ENCODE results near the gene SNX20. TPM values are rescaled to one million over a fixed set of nuclear protein-coding genes. Genes with fewer than 3 reads are reported as not detected.

Gene SNX20
- total RNA-seq, 1 experiment from 2014 or later, result not detected

DNA sequence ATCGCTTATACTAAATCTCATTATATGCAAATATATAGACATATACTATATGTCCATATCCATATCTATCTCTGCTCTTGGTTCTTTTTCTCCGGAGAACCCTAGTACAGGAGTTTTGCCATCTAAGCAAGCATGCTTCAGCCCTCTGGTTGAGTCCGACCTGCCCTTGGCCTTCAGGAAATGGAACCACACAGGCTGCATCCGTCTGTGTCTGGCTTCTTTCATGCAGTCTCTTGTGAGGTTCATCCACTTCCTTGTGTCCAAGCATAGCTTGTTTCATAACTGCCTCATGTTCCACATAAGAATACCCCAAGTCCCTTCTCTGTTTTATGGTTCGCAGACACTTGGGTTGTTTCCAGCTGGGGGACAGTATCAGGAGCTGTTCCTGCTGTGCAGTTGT lies 16.8 kb downstream of the SNX20 start:
- Mint-ChIP-seq H3K27ac (no peak overlapping the region), H3K27me3 (ENCODE audit: low read depth) (peaks cover 10% of the 10 kb centered on the region), H3K36me3 (ENCODE audit: insufficient read depth in 1 of 3, low read depth in 3 of 3) (peaks cover 0 to 2% (median 0%) of the 10 kb centered on the region in 3 experiments; a peak in 2 of 7 replicates), H3K4me3 (no peak overlapping the region), H3K9me3 (peaks cover 0 to 5% of the 10 kb centered on the region in 2 experiments; a peak in 3 of 5 replicates), H3K4me1 (peaks cover 7 to 20% of the 10 kb centered on the region in 2 experiments; a peak in 3 of 4 replicates)
- Histone ChIP-seq H2AFZ (ENCODE audit: low read length) (no peak overlapping the region), H4K91ac (ENCODE audit: insufficient read length, low read depth, low read length) (no peak overlapping the region), H2AK5ac (ENCODE audit: insufficient read length, low read length) (no peak overlapping the region), H3K27ac (ENCODE audit: insufficient read length, low read depth, low read length) (no peak overlapping the region), H3K23ac (ENCODE audit: insufficient read length, low read depth, low read length) (no peak overlapping the region), H3K18ac (ENCODE audit: insufficient read length, low read depth, low read length) (no peak overlapping the region), H2BK20ac (ENCODE audit: low read depth, low read length, poor library complexity, severe bottlenecking) (no peak overlapping the region), H3K4me1 (ENCODE audit: insufficient read depth, low read length) (no peaks in the 10 kb centered on the region), H3K79me2 (ENCODE audit: insufficient read depth, low read length) (no peaks in the 10 kb centered on the region), H3K27me3 (ENCODE audit: insufficient read depth, low read length) (no peaks in the 10 kb centered on the region), H3K56ac (ENCODE audit: insufficient read length, low read depth, low read length) (no peak overlapping the region), H3K9me3 (ENCODE audit: control insufficient read depth, low read depth, low read length) (no peaks in the 10 kb centered on the region), H3K4me2 (ENCODE audit: insufficient read depth, insufficient read length, low read length) (no peak overlapping the region), H2BK15ac (ENCODE audit: low read depth, low read length) (no peak overlapping the region), H3K4ac (ENCODE audit: low read depth, low read length) (no peak overlapping the region), H4K5ac (ENCODE audit: insufficient read length, low read depth, low read length) (no peak overlapping the region), H4K20me1 (ENCODE audit: control insufficient read depth, insufficient read depth, insufficient read length) (no peaks in the 10 kb centered on the region), H2BK120ac (ENCODE audit: low read depth, low read length, poor library complexity, severe bottlenecking) (no peak overlapping the region), H2BK12ac (ENCODE audit: insufficient read length, low read depth, low read length) (no peak overlapping the region), H3T11ph (ENCODE audit: low read length) (no peak overlapping the region), H3K14ac (ENCODE audit: insufficient read depth, low read length) (no peak overlapping the region), H3K9ac (ENCODE audit: extremely low read depth, insufficient read length, low read length) (no peak overlapping the region), H4K8ac (replicated peaks; ENCODE audit: insufficient read length, low read depth, low read length) (no peak overlapping the region), H3K23me2 (ENCODE audit: insufficient read length, low read depth, low read length, poor library complexity, severe bottlenecking) (peaks cover 7% of the 10 kb centered on the region), H2BK5ac (ENCODE audit: insufficient read length, low read length) (no peak overlapping the region), H3K79me1 (ENCODE audit: insufficient read depth, low read depth, low read length, poor library complexity, severe bottlenecking) (no peaks in the 10 kb centered on the region)
- no peak for TF ChIP-seq CTCF (conservative IDR thresholded peaks at IDR 0.05)
- WGBS (ENCODE audit: extremely low coverage, insufficient read length, low lambda C conversion rate), result no CpG with 5 or more reads among the region's 5 CpGs
- no peak for DNase-seq

Measured in H9 (cell line).